GM19238 (cell line): ENCODE data around the gene FGFBP3.

Experiments used
- DNase-seq: peaks from one replicate; pipeline ENCODE4 v3.0.0; 2011; ENCODE audit warnings: low spot score; ENCODE audit not compliant: insufficient read length

The FGFBP3 gene, protein sequence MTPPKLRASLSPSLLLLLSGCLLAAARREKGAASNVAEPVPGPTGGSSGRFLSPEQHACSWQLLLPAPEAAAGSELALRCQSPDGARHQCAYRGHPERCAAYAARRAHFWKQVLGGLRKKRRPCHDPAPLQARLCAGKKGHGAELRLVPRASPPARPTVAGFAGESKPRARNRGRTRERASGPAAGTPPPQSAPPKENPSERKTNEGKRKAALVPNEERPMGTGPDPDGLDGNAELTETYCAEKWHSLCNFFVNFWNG

DNA sequence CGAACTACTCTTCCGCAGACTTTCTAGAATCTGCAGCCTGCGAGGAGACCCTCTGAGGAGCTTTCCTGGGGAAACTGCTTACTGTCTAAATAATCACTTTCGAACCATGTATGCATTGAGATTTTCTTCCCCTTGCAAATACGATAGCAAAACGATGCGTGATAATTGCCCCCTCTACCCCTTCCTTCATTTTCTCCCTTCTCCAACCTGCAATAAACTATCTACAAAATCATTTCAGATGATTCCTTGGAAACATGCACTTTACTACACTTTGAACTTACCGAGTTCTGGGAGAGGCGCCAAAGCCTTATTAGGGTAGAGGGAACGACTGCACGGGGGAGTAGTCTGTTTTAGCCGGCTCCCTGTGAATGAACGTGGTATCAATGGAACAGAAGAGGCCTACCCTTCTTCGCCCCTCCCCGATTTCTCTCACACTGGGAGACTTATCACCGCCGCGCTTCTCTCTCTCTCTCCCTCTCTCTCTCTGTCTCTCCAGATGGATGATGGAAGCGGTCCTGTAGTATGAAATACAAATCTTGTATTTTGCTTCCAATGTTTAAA lies at the start of gene FGFBP3:
TSS of gene FGFBP3 (minus strand) at position 370 of the 561 bp plus-strand sequence. CDS start 517 bp downstream, outside the sequence.
- DNase-seq = no peak

DNA sequence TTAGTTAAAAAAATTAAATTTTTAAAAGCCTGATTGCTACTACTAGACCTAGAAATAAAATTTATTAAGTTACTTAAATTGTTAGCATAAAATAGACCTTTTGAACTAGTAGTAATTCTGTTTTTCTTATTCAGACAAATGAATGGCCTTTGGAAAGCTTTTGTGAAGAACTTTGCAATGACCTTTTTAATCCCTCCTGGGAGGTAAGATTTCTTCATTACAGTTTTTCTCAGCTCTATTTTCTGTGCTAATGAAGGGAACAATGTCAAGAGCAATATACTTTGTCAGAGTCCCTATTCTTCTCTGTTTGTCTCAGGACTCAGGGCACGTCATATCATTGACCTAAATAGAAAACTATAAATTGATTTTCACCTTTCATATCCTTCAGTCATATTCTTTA lies 47.8 kb upstream of the FGFBP3 start:
- no peak for DNase-seq

DNA sequence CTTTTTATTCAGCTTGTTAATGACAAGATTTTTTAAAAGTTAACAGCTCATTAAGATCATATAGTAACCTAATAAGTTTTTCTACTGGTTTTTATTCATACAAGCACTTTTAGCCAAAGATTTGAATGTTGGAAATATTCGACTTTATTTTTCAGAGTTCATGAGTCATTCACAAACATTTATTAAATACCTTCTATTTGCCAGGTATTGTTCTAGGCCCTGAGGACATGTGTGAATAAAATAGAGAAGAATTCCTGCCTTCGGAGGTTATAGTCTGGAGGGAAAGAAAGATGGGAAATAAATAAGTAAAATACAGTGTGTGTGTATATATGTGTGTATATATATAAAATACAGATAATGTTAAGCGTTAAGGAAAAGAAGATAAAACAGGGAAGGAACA lies 45.8 kb upstream of the FGFBP3 start:
- DNase-seq = no peak

DNA sequence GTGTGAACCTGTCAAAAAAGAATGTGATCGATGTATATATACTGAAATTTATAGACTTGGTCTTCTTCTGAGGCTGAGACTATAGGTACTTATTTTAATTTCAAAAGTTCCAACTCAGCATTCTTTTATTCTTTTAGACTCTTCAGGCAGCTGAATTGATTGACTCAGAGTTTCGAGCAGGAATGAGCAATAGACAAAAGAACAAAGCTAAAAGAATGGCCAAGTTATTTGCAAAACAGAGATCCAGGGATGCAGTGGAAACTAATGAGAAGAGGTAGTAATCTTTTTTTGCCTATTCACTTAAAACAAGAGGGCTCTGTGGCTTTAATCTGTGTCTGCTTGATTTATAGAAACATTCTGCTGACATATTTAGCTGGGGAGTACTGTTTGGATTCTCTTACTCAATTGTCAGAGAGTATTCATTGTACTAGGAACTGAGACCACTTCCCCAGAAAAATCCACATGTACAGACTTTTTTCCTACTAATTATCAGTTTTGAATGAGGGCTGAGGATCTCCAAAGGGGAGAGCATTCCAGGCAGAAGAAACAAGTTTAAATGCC lies 44.4 kb upstream of the FGFBP3 start:
- no peak for DNase-seq

DNA sequence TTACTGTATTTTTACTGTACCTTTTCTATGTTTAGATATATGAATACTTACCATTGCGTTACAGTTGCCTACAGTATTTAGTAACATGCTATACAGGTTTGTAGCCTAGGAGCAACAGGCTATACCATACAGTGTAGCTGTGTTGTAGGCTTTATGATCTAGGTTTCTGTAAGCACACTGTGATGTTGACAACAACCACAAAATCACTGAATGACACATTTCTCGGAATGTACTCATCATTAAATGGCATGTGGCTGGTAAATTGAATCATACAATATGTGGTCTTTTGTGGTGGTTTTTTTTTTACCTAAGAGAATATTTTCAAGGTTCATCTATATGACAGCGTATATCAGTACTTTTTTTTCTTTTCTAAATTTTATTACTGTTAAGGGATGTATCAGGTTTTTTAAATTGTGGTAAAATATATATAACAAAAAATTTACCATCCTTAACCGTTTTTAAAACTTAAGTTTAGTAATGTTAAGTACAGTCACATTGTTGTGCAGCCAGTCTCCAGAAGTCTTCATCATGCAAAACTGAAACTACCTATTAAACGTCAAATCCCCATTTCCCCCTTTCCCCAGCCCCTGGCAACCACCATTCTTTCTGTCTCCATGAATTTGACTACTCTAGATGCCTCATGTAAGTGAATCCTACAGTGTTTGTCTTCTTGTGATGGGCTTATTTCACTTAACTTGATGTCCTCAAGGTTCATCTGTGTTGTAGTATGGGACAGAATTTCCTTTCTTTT lies 35.8 kb upstream of the FGFBP3 start:
- DNase-seq = no peak

DNA sequence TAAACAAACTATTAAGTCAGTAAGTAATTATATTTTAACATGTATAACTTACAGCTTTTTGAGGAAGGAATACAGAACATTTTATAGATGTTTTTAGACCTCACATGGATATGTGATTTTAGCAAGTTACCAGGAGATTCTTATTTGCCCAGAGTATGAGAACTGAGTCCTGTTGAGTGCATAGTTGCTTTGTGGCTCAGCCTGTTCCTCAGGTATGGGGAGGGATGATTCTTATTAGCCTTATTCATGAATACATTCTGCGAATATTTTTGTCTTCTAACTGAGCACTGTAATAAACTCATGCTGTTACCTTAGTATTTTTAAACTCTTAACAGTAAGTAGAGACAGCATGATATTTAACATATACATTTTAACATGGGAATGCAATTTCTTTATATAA lies 32.1 kb upstream of the FGFBP3 start:
- no peak for DNase-seq

DNA sequence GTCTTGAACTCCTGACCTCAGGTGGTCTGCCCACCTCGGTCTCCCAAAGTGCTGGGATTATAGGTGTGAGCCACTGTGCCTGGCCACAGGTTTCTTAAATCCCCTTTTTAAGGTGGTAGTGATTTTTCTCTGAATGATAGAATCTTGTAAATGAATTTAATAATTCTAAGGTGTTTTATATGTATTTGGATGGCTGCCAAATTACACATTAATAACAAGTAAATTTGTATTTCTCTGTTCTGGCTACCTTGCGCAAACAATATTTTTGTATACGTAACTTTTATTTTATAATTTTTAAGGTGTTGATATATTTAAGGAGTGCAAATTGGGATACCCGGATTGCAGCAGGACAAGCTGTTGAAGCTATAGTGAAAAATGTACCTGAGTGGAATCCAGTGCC lies 30.4 kb upstream of the FGFBP3 start:
- no peak for DNase-seq

DNA sequence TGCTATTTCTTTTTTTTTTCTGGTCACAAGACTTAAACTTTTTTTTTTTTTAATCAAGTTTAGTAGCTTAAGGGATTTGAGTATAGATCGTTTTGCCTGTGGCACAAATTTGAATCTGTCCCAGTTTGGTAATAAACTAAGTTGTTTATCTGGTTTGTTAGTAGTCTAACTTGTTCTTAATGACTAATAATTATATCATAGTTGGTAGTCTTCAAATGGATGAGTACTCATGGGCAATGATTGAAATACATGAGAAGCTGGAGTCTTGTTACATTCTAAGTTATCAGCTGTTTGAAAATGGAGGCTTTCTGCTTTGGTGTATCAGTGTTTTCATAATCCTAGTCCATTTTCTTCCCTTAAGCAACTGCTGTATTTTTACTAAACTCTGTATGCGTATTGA lies 26.6 kb upstream of the FGFBP3 start:
- no peak for DNase-seq

DNA sequence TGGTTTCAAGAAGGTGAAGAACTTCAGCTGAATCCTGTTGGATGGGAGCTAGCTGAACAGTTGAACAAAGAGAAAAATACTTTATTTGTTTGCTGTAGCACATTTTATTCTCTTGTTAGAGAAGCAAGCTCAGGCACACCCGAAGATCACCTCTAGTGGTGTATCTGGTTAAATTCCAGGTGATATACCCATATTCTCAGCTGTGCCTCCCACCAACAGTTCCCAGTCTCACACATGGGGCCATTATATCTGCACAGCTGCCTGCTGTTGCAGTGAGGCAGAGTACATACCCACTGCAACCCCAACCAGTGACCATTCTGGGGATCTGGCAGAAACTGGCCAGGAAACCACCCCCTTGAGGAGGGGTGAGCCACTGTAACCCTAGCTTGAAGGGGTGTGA lies 23.5 kb upstream of the FGFBP3 start:
- DNase-seq = no peak

DNA sequence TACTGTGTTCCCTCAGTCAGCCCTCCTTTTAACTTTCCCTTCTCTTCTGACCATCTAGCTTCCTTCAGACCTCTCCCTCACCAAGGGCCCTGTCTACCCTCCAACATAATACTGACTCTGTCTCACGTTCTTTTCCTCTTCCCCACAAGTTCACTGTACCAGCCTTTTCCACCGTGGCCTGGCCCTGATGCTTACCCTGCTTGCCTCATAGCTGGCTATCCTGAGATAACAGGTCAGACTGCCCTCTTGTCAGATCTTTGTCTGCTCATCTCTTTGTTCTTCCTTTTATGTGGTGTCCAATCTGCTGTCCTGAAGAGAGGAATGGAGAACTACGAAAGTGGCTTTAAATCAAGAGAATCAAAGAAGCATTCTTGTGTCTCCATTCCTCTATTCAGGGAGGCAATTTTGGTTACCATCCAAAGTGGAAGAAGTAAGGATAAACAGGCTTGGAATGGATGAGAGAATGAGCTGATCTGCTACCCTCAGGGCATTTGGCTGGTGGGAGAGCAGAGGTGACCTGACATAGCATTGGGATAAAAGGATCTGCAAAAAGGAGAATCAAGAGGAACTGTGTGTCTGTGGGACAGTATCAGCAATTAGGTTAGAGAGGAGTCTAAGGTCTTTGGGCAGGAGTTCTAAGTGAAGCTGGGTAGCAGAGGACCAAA lies 22.4 kb upstream of the FGFBP3 start:
- DNase-seq = no peak

DNA sequence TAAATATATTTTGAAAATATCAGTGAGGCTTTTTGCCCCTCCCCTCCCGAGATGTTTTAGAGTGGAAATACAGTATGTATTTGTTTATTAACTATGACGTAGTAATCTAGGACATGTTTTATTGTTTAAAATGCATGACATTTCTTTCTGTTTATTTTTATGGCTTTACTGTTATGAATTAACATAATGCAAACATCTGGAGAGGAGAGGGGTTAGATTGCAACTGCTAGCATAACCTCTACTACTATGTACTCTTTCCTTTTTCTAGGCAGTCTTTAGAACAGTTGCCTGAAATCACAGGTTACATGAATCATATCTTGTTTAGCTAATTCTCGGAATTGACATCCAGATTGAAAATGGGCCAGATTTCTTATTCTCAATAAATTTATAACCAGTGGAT lies 21.7 kb upstream of the FGFBP3 start:
- DNase-seq = no peak

DNA sequence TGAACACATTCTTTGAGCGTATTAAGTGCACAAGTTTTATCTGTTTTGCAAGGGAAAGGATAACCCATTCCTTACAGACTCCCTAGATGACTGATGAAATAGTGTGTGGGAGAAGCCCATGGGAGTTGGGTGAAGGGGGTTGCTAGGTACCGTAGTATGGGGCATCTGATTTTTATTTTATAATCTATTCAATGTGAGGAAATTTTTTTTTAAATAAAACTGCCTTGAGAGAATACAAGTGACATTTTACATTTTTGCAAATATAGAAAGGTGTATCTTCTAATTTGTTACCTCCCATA lies 15.7 kb upstream of the FGFBP3 start:
- DNase-seq = no peak

DNA sequence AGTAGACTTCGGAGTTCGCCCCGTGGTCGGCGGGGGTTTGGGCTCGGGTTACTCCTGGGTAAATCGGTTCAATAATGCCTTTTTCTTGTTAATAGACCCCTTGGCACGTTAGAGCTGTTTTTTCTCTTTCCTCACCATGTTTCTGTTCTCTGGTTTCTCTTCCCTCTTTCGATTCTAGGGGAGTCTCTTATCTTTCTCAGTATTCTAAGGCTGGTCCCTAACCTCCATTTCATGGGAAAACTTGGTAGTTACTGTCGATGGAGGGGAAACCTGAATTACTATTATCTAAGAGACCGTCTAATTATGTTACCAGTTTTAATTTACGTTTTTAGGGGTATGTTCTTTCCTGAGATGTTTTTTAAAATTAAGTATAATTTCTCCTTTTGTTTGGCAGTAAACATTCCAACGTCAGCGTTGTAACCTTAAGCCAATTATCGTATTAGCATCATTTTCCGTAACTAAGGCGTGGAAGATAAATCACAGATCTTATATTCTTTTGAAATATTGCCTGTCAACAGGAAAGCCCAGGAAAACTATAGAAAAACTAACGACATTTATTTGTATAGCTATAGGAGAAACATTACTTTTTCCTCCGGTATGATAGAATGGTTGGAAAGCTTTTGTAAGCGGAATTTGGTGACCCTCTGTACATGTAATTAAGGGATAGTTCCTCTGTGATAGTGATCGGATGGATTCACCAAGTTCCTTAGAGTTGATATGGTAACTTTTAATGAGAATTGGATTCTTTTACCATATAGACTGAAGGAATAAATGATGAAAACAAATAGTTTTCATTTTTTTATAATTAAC lies 15.1 kb upstream of the FGFBP3 start:
- no peak for DNase-seq

DNA sequence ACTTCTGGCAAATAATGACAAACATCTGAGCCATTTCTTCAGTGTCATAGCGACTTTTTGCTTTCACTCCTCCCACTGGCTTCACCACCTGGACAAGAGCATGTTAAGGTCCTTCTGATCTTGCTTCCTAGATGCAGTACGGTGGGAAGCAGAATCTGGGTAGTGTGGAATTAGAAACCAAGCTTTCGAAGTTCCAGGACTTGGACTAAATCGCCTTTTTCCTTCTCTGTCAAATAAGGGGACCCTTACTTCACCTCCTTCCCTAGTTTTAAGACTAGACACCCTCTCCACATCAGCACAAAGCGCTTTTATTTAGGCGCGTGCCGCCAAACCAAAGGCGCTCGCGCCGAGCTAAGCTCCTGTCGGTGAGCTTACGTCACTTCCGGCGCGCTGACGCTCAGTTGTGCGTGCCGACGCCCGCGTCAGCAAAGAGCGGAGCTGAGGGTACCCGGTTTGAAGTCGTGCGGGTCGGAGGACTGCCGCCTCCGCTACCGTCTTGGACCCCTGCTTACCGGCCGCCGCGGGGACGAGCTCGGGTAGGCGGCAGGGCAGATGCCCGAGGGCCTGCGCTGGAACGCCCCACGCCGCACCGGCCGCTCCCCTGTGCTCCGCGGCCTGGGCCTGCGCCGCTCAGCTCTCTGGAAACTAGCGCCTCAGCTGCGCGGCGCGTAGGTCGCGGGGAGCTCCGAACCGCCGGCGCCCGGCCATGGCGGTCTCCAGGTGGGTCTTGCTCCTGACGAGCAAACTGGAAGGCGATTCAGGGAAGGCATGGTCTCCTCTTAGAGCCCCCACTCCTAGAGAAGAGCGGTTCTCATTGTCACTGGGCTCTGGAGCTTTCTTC lies 14.3 kb upstream of the FGFBP3 start, which contains the start of gene BTAF1:
TSS of gene BTAF1 (plus strand) at position 400 of the 841 bp plus-strand sequence. CDS start at position 707, 307 bp downstream.
- DNase-seq = peak; percentile 72

DNA sequence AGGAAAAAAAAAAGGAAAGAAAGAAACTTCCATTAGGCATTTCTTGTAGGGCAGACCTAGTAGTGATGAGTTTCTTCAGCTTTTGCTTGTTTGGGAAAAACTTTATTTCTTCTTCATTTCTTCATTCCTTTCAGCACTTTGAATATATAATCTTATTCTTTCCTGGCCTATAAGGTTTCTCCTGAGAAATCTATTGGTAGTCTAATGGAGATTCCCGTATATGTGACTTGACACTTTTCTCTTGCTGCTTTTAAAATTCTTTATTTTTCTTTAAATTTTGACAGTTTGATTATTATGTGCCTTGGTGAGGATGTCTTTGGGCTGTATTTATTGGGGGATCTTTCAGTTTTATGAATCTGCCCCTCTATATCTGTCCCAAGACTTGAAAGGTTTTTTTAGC lies 10.4 kb upstream of the FGFBP3 start:
- no peak for DNase-seq

DNA sequence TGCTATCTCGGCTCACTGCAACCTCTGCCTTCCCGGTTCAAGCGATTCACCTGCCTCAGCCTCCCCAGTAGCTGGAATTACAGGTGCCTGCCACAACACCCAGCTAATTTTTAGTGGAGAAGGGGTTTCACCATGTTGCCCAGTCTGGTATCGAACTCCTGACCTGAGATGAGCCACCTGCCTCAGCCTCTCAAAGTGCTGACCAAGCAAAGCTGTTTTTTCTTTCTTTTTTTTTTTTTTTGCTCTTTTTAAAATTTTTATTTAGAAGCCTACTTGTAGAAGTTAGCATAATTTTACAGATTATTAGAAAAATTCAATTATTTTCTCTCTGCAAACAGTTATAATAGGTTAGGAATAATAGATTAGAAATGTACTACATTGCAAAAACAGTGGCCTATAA lies 1.2 kb upstream of the FGFBP3 start:
- DNase-seq = no peak

DNA sequence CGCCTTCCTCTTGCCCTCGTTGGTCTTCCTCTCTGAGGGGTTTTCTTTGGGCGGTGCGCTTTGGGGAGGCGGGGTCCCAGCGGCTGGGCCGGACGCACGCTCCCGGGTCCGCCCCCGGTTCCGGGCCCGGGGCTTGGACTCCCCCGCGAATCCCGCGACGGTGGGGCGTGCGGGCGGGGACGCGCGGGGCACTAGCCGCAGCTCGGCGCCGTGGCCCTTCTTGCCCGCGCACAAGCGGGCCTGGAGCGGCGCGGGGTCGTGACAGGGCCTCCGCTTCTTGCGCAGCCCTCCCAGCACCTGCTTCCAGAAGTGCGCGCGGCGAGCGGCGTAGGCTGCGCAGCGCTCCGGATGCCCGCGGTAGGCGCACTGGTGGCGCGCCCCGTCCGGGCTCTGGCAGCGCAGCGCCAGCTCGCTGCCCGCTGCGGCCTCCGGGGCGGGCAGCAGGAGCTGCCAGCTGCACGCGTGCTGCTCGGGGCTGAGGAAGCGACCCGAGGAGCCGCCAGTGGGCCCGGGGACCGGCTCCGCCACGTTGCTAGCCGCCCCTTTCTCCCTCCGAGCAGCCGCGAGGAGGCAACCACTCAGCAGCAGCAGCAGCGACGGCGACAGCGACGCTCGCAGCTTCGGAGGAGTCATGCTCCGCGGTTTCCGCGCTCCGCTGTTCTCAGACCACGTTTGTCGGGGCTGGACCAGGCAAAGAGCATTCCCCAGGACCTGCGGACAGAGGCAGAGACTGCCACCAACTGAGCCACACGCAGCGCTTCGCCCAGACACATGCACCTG lies 759 bp downstream of the FGFBP3 start:
- peak; percentile 78 for DNase-seq

DNA sequence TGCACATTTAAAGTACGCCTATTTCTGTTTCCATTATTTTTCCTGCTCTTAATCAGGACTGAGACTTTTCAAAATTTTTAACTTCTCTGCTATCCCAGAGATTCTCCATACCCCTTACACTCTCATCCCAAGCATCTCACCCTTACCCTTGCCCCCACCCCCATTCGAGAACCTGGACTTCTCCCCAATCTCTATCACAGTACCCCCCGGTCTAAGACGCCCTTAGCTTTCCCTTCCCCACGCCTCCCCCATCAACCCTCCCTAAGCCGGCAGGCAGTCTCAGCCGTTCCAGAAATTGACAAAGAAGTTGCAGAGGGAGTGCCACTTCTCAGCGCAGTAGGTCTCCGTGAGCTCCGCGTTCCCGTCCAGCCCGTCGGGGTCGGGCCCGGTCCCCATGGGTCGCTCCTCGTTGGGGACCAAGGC lies 1.4 kb downstream of the FGFBP3 start:
- DNase-seq = no peak

DNA sequence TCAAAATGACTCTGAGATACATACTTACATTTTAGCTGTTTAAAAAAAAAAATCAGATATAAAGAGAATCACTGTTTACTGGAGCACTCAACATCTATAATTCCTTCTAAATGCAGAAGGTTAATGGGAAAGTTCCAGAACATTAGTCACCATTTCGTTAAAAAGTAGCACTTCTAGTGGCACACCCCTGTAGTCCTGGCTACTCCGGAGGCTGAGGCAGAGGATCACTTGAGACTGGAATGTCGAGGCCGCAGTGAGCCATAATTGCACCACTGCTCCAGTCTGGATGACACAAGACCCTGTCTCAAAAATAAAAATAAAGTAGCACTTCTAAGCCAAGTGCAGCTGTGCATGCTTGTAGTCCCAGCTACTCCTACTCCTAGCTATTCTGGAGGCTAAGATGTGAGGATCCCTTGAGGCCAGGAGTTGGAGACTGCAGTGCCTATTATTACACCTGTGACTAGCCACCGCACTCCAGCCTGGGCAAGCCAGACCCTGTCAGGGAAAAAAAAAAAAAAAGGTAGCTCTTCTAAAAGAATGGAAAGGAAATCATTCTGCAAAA lies 2.2 kb downstream of the FGFBP3 start:
- DNase-seq = no peak
